ENCODE measurements around the gene RAB31.
"Not testable (repeated sequence)": the region's sequence is repeated elsewhere in the genome, so short reads cannot be mapped to it uniquely, and the experiment has no call there.

RAB31 gene

DNA sequence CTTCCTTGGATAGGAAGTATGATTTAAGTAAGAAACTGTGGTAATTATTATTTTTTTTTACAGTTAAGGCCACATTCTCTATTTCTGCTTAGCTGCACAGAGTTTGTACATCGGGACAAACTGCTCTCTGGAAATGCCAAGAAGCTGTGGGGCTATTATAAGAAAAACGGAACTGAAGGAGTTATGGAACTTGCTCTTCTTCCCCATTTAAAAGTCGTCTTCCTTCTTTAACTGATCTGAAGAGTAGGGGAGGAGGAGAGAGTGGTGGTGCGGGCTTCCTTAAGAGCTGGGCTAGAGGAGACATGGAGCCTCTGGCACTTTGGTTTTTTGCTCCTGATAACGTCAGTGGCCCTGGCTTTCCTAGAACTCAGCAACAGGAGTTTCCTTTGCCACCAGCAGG, 54.4 kb downstream of the RAB31 start:
- no peak for DNase-seq

DNA sequence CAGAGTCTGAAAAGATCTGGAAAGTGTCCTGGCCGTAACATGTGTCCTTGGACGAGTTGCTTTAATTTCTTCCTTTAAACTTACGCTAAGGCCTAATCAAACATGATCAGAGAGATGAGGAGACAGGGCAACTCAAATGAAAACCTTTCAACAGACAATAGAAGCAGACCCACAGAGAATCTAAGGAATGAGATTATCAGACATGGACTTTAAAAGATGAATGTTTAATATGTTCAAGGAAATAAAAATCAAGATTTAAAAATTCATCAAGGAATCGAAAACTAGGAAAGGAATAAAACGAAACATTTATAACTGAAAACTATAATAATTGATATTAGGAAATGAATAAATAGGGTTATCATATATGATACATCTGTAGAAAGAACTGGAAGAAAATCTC, 55.1 kb downstream of the RAB31 start:
- DNase-seq: no peak

DNA sequence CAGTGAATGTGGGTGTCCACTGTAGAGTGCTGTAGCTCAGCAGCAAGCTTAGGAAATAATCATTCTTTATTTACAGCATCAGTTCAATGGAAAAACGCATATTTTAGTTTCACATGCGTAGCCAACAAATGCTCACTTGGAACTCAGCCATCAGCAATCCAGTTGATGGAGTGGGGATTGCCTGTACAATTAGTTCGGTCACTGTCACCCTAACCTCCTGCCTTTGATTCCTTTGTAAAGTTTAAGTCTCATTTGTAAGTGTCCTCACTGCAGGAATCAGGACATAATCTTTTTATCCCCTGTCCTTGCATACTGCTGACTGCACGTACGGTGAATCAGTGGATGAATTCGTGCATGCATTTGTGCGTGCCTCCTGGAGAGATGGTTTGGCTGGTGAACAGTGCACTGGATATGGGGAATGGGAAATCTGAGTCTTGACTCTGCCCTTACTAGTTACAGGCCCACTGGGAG, 55.9 kb downstream of the RAB31 start:
- DNase-seq: no peak

- no peak for DNase-seq
Observed at GRCh38 chr18:9765501-9765900, 57.4 kb downstream of the RAB31 start.

- no peak for DNase-seq
Observed at GRCh38 chr18:9766076-9766481, 58.0 kb downstream of the RAB31 start.

- DNase-seq: no peak
Observed at GRCh38 chr18:9766740-9767139, 58.6 kb downstream of the RAB31 start.

GRCh38 chr18:9768071-9768691, 60.1 kb downstream of the RAB31 start:
- DNase-seq: peak; percentile 61

- not testable (repeated sequence) for DNase-seq
Observed at GRCh38 chr18:9770111-9770510, 62.0 kb downstream of the RAB31 start.

- DNase-seq: peak; percentile 61
Observed at GRCh38 chr18:9771261-9771976, 63.3 kb downstream of the RAB31 start.

DNA sequence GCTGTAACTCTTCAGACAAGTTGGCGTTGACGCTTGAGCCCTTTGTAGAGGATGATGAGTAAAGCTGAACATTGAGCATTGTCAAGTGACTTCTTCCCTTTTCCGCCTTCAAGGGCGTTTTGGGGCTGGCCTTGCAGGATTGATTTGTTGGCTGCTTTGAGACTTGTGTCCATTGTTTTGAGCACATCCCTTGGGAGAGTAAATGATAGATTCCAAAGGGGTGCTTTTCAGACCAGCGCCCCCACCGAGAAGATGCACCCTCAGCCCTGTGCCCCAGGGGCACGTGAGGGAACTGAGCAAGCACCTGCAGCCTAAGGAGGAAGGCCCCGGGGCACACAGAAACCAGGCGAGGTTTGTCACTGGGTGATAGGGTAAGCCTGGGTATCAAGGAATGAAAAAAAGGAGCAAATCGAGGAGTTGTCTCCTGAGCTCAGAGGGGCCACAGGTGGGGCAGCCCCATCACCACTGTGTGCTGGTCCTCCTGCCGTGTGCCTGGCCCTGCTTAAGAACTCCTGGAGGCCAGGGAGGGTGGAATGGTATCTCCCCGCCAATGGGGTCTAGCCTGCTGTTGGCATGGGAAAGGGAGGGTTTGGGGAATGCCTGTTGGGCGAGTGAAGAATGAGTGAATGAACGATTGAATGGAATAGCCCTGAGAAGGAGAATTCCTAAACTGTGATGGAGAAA, 64.0 kb downstream of the RAB31 start:
- DNase-seq: no peak

DNA sequence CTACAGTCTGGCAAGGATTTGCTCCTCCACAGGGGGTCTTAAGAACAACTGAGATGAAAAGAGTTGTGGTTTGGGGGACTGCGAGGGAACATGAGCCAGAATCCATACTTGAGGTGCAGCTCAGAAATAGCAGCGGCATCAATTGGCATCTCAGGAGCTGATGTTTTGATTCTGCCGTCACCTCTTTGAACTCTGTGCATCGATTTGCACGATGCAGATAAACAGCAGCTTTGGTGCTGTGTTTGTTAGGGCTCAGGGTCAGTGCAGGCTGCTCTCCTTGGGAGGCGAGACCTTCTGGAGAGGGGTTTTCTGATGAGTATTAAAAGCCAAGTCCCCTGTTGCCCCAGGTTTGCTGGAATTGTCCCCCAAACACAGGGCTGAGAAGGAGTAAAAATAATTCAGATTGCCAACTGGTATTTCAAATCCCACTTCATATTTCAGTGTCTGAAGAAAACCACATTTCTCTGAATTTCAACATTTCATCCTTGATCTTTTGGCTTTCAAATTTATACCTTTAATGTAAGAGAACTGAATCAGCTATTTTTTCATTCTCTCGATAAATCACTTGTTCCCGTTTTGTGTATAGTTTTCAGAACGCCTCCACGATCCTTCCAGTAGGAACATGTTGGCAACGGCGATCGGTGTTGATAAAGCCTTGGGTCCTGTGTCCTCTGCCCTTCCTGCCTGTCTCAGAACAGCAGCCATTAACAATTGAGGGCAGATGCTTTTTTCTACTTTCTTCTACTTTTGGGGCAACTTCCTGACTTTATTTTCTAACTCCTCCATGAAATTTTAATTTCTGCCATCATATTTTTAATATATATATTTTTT, 65.0 kb downstream of the RAB31 start:
- DNase-seq: no peak

DNA sequence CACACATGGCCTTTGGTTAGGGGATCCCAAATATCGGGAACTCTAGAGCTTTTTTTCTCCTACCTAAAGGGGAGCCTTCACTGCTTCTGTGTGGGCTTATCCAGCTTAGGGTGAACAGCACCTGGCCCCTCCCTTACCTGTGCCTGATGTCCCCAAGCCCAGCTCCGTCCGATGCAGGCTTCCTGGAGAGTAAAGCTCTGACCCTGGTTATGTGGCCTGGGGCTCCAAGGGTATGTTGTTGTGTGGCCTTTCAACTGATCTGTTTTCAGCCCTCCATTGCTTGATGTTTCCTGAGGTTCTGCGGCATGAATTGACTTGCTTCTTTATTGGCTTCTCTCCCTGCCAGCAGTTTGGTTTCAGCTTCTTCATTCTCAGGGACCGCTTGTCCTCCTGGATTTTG, 66.0 kb downstream of the RAB31 start:
- DNase-seq: no peak

DNA sequence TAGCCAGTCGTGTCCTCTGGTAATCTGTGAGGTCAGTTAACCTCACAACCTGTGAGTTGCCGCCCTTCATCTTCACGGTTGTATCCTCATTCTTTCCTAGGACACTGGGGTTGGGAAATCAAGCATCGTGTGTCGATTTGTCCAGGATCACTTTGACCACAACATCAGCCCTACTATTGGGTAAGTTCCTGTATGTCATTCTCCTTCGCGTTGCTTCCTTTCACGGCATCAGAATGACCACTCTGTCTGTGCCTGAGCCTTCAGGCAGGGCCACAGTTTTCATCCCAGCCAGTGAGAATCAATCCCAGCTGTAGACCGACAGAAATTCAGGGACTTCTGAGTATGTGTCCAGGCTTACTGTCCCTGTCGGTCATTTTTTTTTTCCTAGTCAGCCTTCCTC, 67.1 kb downstream of the RAB31 start:
- DNase-seq: no peak

- no peak for DNase-seq
Observed at GRCh38 chr18:9779630-9780029, 71.5 kb downstream of the RAB31 start.

DNA sequence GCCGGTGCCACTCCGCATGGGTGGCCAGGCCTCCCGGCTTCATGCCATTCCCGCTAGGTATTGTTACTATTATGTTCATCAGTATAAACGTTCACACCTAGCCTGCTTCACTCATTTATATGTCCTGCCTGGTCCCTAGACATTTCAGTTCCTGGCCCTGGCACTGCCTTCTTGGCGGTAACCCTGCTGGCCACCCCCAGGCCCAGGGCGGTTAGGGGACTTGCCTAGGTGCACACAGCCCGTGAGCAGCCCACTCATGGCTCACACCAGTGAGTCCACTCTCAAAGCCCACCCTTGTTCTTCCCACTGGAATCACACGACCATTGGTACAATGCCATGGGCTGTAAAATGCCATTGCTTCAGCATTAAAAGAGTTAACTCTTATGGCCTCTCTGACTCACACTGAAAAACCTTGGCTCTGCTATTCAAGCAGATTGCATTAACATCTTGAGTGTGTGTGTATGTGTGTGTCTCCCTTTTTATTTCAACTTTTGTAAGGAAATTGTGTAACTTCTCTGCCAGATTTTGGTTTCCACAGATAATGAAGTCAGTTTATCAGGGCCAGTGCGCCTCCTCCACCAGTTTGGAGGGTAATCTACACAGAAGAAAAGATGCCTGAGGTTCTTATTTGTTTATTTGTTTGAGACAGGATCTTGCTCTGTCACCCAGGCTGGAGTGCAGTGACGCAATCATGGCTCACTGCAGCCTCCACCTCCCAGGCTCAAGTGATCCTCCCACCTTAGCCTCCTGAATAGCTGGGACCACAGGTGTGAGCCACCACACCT, 74.2 kb downstream of the RAB31 start:
- peak; percentile 93 for DNase-seq

DNA sequence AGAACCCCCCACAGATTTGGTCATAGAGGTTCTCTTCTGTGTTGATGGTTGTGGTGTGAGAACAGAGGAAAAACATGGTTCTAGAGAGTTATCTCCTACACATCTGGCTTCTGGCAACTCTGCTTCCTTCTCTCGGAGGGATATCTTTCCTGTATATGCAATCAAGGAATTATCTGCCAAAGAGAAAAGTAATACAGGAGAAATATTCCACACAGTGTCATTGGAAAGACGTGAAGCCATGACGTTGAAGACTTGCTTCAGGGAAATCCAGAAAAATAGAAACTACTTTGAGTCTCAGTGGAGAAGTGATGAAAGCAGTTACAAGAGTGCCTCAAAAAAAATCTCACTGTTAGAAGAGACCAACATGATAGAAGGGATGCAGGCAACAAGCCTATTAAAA, 78.5 kb downstream of the RAB31 start:
- no peak for DNase-seq

DNA sequence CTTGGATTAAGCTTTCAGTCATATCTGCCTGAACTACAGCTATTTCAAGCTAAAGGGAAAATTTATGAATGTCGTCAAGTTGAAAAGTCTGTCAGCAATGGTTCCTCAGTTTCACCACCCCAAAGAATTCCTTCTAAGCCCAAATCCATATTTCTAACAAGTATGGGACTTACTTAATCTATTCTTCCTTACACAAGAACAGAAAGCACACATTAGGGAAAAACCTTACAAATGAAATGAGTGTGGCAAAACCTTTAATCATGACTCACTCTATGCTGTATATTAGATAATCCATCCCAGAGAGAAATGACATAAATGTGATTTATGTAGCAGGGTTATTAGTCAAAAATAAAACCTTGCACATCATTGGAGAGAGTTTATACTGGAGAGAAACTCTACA, 78.9 kb downstream of the RAB31 start:
- DNase-seq: peak; percentile 69

DNA sequence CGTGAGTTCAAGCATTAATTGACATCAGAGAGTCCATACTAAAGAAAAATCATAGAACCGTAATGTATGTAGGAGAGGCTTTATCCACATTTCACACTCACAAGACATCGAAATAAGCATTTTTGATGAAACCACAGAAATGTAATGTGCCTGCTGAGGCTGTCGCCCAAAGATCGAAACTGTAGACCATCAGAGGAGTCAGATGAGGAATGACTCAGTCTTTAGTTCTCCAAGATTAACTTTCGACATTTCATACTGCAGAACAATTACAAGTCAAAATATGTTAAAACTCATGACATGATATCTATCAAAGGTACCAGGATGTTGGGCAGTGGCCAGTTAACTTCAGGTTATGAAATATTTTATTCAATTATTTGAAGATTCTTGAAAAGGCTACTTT, 79.6 kb downstream of the RAB31 start:
- DNase-seq: peak; percentile 91

- DNase-seq: no peak
Observed at GRCh38 chr18:9788140-9788539, 80.0 kb downstream of the RAB31 start.

- no peak for DNase-seq
Observed at GRCh38 chr18:9788860-9789259, 80.8 kb downstream of the RAB31 start.

GRCh38 chr18:9790261-9790660, 82.2 kb downstream of the RAB31 start:
- DNase-seq: no peak

DNA sequence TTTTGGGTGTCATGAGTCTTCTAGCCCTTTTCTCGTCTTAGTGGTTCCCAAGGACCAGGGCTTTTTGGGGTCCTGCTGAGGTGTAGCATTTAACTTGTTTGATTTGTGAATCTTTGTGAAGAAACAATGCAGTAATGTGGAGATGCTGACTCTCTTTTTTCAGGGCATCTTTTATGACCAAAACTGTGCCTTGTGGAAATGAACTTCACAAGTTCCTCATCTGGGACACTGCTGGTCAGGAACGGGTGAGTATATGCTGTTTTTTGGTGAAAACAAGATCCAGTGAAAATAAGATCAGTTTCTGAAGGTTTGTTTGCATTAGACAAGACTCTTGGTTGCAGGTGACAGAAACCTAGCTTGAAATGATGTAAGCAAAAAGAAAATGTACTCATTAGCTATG, 83.9 kb downstream of the RAB31 start:
- no peak for DNase-seq

Measured in fibroblast of skin of right quadriceps (primary cell).